ENCODE results near the gene MAN1C1. TPM values are rescaled to one million over a fixed set of nuclear protein-coding genes. Genes with fewer than 3 reads are reported as not detected.

The MAN1C1 gene
- total RNA-seq, 6 experiments from 2014 or later, result 10.7 to 38.8 (median 21.0) TPM

GRCh38 chr1:25820247-25821111 is 203.9 kb downstream of the MAN1C1 start:
- peak in 2 of 3 donors; percentile 62 to 75 for DNase-seq
- intact Hi-C loops (cut with DNase I), result no loop called here

DNA sequence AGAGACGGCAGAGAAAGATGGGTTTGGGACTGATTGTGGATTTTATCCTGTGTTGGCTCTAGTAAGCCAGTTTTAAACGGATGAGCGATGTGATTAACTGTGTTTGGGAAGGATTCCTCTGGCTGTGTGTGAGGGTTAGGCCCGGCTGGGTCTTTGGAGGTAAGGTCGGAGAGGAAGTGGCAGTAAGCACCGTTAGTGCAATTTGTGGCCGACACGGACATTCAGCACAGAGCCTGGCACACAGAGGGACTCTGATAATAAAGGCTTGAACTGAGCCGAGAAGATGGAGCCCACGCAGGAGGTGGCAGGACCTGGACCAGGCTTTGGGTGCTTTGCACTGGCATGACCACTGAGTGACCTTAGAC is 204.5 kb downstream of the MAN1C1 start:
- peaks cover 0 to 7% (median under 1%) of the 10 kb centered on the region in 4 donors for H3K36me3 ChIP-seq
- H3K4me3 ChIP-seq, result peak overlapping the region; percentile 72 to 99 (median 94)
- 11% methylated on average over 8 of the region's 10 CpGs for WGBS (ENCODE audit: insufficient coverage, low coverage, low lambda C conversion rate, missing lambda C conversion rate)
- no peaks in the 10 kb centered on the region for H3K27me3 ChIP-seq
- ATAC-seq (no peak), DNase-seq (no peak)
- H3K9me3 ChIP-seq, result no peaks in the 10 kb centered on the region
- TF ChIP-seq POLR2A (IDR thresholded peaks at IDR 0.05), result no peak
- TF ChIP-seq, protein P1, sequence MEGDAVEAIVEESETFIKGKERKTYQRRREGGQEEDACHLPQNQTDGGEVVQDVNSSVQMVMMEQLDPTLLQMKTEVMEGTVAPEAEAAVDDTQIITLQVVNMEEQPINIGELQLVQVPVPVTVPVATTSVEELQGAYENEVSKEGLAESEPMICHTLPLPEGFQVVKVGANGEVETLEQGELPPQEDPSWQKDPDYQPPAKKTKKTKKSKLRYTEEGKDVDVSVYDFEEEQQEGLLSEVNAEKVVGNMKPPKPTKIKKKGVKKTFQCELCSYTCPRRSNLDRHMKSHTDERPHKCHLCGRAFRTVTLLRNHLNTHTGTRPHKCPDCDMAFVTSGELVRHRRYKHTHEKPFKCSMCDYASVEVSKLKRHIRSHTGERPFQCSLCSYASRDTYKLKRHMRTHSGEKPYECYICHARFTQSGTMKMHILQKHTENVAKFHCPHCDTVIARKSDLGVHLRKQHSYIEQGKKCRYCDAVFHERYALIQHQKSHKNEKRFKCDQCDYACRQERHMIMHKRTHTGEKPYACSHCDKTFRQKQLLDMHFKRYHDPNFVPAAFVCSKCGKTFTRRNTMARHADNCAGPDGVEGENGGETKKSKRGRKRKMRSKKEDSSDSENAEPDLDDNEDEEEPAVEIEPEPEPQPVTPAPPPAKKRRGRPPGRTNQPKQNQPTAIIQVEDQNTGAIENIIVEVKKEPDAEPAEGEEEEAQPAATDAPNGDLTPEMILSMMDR (IDR thresholded peaks at IDR 0.05), result no peak
- intact Hi-C loops (cut with DNase I), result no loop called here
- peak overlapping the region in 2 of 3 donors; percentile 73 to 97 for H3K27ac ChIP-seq
- peaks cover 0 to 34% (median 10%) of the 10 kb centered on the region in 4 donors for H3K4me1 ChIP-seq

More at GRCh38 chr1:25820247-25821111, 203.9 kb downstream of the MAN1C1 start:
- WGBS (ENCODE audit: insufficient coverage, low coverage, low lambda C conversion rate, missing lambda C conversion rate), result under 1% methylated on average over 11 of the region's 67 CpGs
- ATAC-seq, result peak; percentile 45 to 56 (median 54)
- Histone ChIP-seq H3K27me3 (no peaks in the 10 kb centered on the region), H3K36me3 (peaks cover 0 to under 1% (median 0%) of the 10 kb centered on the region in 4 donors), H3K27ac (peak overlapping the region; percentile 73 to 97 (median 91)), H3K9me3 (no peaks in the 10 kb centered on the region), H3K4me1 (peaks cover 0 to 34% (median 10%) of the 10 kb centered on the region in 4 donors), H3K4me3 (peak overlapping the region; percentile 72 to 99 (median 94))
- TF ChIP-seq, protein P1 (IDR thresholded peaks at IDR 0.05), result no peak
- TF ChIP-seq POLR2A (IDR thresholded peaks at IDR 0.05), result peak; percentile 15

DNA sequence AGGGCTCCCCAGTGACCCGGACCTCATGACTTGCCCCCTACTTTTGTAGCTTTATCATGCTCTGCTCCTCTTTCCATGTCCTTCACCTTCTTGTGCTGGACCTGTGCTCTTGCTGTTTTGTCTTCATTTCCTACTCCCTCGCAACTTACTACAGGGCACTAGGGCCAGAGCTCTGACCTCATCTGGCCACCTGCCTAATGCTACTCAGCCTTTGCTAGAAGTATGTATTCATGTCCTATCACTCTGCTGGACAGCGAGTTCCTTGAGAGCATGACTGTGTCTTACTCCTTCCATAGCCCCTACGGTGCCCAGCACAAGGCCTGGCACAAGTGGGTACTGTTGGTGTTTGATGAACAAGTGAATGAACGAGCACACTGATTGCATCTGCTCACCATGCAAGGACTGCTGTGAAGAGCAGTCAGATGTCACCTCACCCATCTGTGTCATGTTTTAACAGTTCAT is 205.1 kb downstream of the MAN1C1 start:
- 44% methylated on average over 5 of the region's 5 CpGs for WGBS (ENCODE audit: insufficient coverage, low coverage, low lambda C conversion rate, missing lambda C conversion rate)
- ATAC-seq (peak in 1 of 4 donors; percentile 23), DNase-seq (no peak)
- Histone ChIP-seq H3K27ac (peak overlapping the region in 1 of 3 donors; percentile 4), H3K4me3 (peak overlapping the region in 1 of 3 donors; percentile 94), H3K36me3 (peaks cover 0 to 12% (median 6%) of the 10 kb centered on the region in 4 donors), H3K27me3 (no peaks in the 10 kb centered on the region), H3K4me1 (peaks cover 0 to 34% (median 10%) of the 10 kb centered on the region in 4 donors), H3K9me3 (no peaks in the 10 kb centered on the region)
- TF ChIP-seq, protein P1 (IDR thresholded peaks at IDR 0.05), result no peak
- TF ChIP-seq POLR2A (IDR thresholded peaks at IDR 0.05), result no peak
- intact Hi-C loops (cut with DNase I), result no loop called here

DNA sequence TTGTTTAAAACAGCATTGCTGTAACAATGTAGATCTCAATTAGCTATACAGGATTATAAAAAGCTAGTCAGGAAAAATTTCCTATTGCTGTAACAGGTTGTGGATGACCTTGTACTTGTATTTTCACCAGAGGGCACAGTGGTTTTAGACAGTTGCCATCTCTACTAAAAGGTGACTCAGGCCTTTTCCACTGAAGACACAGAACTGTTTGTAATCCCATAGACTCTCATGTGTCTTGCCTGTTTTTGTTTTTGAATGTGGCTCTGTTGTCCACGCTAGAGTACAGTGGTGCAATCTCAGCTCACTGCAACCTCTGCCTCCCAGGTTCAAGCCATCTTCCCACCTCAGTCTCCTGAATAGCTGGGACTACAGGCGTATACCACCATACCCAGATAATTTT is 209.0 kb downstream of the MAN1C1 start:
- Histone ChIP-seq H3K27ac (no peak overlapping the region), H3K27me3 (no peaks in the 10 kb centered on the region), H3K9me3 (no peaks in the 10 kb centered on the region), H3K4me1 (peaks cover 0 to 21% (median 3%) of the 10 kb centered on the region in 4 donors), H3K4me3 (no peak overlapping the region), H3K36me3 (peaks cover 5 to 52% (median 28%) of the 10 kb centered on the region in 4 donors)
- TF ChIP-seq POLR2A (IDR thresholded peaks at IDR 0.05), result no peak
- TF ChIP-seq, protein P1 (IDR thresholded peaks at IDR 0.05), result no peak
- 92% methylated on average over 2 of the region's 2 CpGs for WGBS (ENCODE audit: insufficient coverage, low coverage, low lambda C conversion rate, missing lambda C conversion rate)
- DNase-seq (no peak), ATAC-seq (no peak)
- intact Hi-C loops (cut with DNase I), result no loop called here
